GM19035 (cell line): ENCODE results near the gene CCNE1.
A peak's percentile ranks its signal among the peaks of the same experiment; 100 is the strongest.

Source experiments
- ATAC-seq: cut with Tn5 transposase; IDR thresholded peaks from one replicate; pipeline ENCODE4 v1.9.1; 2021; ENCODE audit not compliant: unreplicated experiment

CCNE1 gene

GRCh38 chr19:29873024-29873800 lies 61.4 kb downstream of the CCNE1 start:
- ATAC-seq, result peak; percentile 60
